Neural cell (in vitro differentiated cells): Measurements from ENCODE around the gene CHURC1.

ENCODE experiments used
- CTCF ChIP-seq: fragments of 450-650 bp; IDR thresholded peaks from 2 replicates; pipeline ENCODE4 v1.5.1; 2014; ENCODE audit warnings: antibody characterized with exemption, mild to moderate bottlenecking, moderate library complexity; ENCODE audit not compliant: poor library complexity, severe bottlenecking
- EZH2 ChIP-seq: fragments of 200-600, 300-800 bp; shearing (Covaris generic), sonication (generic); IDR thresholded peaks from 2 replicates; pipeline ENCODE4 v1.6.1; 2014; ENCODE audit warnings: antibody characterized with exemption, low read length, borderline replicate concordance, mild to moderate bottlenecking; ENCODE audit not compliant: insufficient read depth, poor library complexity, severe bottlenecking
- POLR2AphosphoS5 ChIP-seq: IDR thresholded peaks from 2 replicates; pipeline ENCODE4 v1.6.1; 2012
- RAD21 ChIP-seq: fragments of 450-650 bp; conservative IDR thresholded peaks from 2 replicates; pipeline ENCODE4 v1.6.1; 2014; ENCODE audit warnings: antibody characterized with exemption, mild to moderate bottlenecking, moderate library complexity
- TAF1 ChIP-seq: IDR thresholded peaks from 2 replicates; pipeline ENCODE4 v1.6.1; 2012; ENCODE audit warnings: low read depth

GRCh38 chr14:64865992-64866391 lies 48.3 kb upstream of the CHURC1 start:
- TF ChIP-seq CTCF: no peak
- TF ChIP-seq EZH2: no peak
- TF ChIP-seq POLR2AphosphoS5: no peak
- TF ChIP-seq RAD21: no peak
- no peak for TF ChIP-seq TAF1
